ENCODE data around the gene NUDCD2.

DNA sequence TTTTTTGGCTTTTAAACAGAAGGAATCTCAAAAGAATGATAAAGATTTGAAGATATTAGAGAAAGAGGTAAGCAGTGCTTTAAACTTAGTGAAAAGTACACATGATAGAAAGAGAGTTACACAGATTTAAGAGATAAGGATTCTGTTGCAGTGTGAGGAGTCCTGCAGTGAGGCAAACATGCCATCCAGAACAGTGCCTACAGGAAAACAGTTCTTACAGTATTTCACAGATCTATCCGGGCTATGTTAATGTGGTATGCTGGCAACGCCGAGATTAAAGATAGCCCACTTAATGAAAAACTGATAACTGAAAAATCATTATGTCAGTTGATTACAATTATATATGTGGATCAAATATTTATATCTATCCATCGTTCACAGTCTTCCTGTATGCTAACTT lies 7.8 kb upstream of the NUDCD2 start:
- TF ChIP-seq CTCF (IDR thresholded peaks at IDR 0.05) (no peak), EP300 (IDR thresholded peaks at IDR 0.05) (no peak), POLR2AphosphoS5 (IDR thresholded peaks at IDR 0.05) (no peak)
